Testis (tissue), 3 donors: Measurements from ENCODE around the gene AKAP12. TPM values are rescaled to one million over a fixed set of nuclear protein-coding genes. Genes with fewer than 3 reads are reported as not detected.

Source experiments
- DNase-seq: peaks from one replicate; pipeline ENCODE4 v3.0.0-alpha.2; 2019
- H3K27ac ChIP-seq, 2 donors: fragments of 200-600 bp; sonication (generic); one replicate each; pipeline ENCODE4 v1.5.1; 2019
- H3K27me3 ChIP-seq: fragments of 200-600 bp; sonication (generic); one replicate; pipeline ENCODE4 v1.5.1; 2019
- H3K36me3 ChIP-seq: fragments of 200-600 bp; sonication (generic); one replicate; pipeline ENCODE4 v1.5.1; 2017; ENCODE audit warnings: low read depth; ENCODE audit errors: missing control alignments
- H3K4me1 ChIP-seq: fragments of 200-600 bp; sonication (generic); one replicate; pipeline ENCODE4 v1.5.1; 2019
- H3K4me3 ChIP-seq, 2 donors: fragments of 200-600 bp; sonication (generic); one replicate each; pipeline ENCODE4 v1.5.1; 2017 to 2019
- H3K9me3 ChIP-seq: fragments of 200-600 bp; sonication (generic); one replicate; pipeline ENCODE4 v1.5.1; 2017
- CTCF ChIP-seq, 3 experiments: fragments of 450-650 bp in 2 of 3; fragments of 200-600 bp in 1 of 3; sonication (generic) in 1 of 3; IDR thresholded peaks; one replicate each; pipeline ENCODE4 v1.5.1; 2016 to 2019; ENCODE audit warnings: antibody characterized with exemption in 3 of 3, mild to moderate bottlenecking in 2 of 3, moderate library complexity in 1 of 3
- POLR2A ChIP-seq: fragments of 450-650 bp; IDR thresholded peaks from one replicate; pipeline ENCODE4 v1.6.1; 2017; ENCODE audit warnings: antibody characterized with exemption, mild to moderate bottlenecking, moderate library complexity
- WGBS, 2 donors: methylation state at CpG; one replicate each; pipeline ENCODE4 v1.1.5; 2018; 5-methylcytosine and 5-hydroxymethylcytosine counted together
- intact Hi-C: fragments of 100-400 bp; cut with DNase I; formaldehyde crosslinking; loops from one replicate; pipeline ENCODE4 v1.15.1; 2023; ENCODE audit warnings: low total_unique reads
- polyA plus RNA-seq: library from polyadenylated mRNA; stranded (reverse); fragments of 350-450 nt; fragmentation: Illumina TruSeq; extraction: RNeasy Lipid Tissue Mini Kit (QIAGEN cat#74804); gene quantifications from one replicate; pipeline ENCODE4 v1.2.3, GENCODE V29; 2014; ENCODE audit warnings: low read depth, low replicate concordance; ENCODE audit not compliant: insufficient read depth
- total RNA-seq, 2 donors: library from RNA; depleted of rRNA; stranded (reverse); fragments of >200 nt; gene quantifications; one replicate each; pipeline ENCODE4 v1.2.3, GENCODE V29; 2016

Gene AKAP12
- total and polyA plus RNA-seq, 3 donors from 2014 or later, result 244 to 287 (median 280) TPM

DNA sequence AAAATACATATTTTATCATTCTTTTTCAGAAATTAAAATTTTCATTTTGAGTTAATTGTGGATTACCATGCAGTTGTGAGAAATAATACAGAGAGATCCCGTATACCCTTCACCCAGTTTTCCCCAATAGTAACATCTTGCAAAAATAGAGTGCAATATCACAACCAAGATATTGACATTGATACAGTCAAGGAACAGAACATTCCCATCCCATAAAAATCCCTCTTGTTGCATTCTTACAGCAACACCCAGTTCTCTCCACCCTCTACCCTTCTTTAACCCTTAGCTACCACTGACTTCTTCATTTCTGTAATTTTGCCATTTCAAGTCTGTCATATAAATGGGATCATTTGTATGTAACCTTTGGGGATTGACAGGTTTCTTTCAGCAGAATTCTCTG, 6.9 kb upstream of the AKAP12 start:
- no peak overlapping the region for H3K4me3 ChIP-seq
- no peaks in the 10 kb centered on the region for H3K27me3 ChIP-seq
- H3K36me3 ChIP-seq, result no peaks in the 10 kb centered on the region
- peak overlapping the region; percentile 48 to 59 for H3K27ac ChIP-seq
- H3K4me1 ChIP-seq, result peaks cover 14% of the 10 kb centered on the region
- 33 to 41% methylated on average over 1 of the region's 1 CpG for WGBS, 2 donors
- TF ChIP-seq CTCF (IDR thresholded peaks at IDR 0.05) (no peak), POLR2A (no peak)
- DNase-seq, result no peak
- no peaks in the 10 kb centered on the region for H3K9me3 ChIP-seq
- intact Hi-C loops, result no loop called here

DNA sequence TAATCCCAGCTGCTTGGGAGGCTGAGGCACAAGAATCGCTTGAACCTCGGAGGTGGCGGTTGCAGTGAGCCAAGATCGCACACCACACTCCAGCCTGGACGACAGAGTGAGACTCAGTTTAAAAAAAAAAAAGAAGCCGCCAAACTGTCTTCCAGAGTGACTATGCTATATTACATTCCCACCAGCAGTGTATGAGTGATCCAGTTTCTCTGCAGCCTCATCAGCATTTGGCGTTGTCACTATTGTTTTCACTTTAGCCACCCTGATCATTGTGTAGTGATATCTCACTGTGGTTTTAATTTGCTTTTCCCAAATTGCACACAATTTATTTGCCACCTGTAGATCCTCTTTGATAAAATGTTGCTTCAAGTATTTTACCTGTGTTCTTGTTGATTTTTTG, 6.0 kb upstream of the AKAP12 start:
- Histone ChIP-seq H3K4me1 (peaks cover 14% of the 10 kb centered on the region), H3K4me3 (no peak overlapping the region), H3K9me3 (no peaks in the 10 kb centered on the region), H3K36me3 (no peaks in the 10 kb centered on the region), H3K27me3 (no peaks in the 10 kb centered on the region), H3K27ac (peak overlapping the region; percentile 48 to 59)
- no peak for TF ChIP-seq CTCF (IDR thresholded peaks at IDR 0.05)
- no peak for TF ChIP-seq POLR2A
- no peak for DNase-seq
- intact Hi-C loops, result no loop called here
- WGBS, 2 donors, result 90 to 91% methylated on average over 7 of the region's 7 CpGs

DNA sequence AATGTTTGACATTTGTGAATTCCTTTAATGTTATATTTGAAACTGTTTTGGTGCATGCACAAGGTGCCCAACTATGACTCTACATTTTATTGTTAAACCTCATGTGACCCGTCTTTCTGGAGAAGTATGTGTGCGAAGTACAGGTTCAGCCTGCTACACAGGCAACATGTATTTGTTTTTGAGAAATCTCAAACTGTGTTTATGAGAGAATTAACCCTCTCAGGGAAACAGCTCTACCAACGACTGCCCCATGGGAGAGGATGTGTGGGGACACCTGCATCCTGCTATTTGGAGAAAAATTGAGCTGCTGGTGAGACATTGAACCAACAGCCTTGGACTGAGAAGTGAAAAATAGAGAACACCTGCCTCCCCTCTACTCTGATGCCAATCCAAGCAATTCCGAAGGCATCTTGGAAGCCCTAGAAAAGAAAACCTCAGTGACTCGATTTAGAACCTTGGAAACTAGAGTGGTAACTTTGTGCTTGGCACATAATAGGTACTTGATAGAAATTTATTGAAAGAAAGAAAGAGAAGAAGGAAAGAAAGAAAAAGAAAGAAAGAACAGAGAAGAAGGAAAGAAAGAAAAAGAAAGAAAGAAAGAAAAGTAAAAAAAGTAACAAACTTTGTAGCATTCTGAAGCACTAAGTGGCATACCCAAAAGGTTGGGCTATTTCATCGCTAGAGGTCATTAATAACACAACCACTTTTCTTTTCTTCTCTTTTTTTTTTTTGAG, 2.9 kb upstream of the AKAP12 start:
- intact Hi-C loops, result no loop called here
- Histone ChIP-seq H3K27ac (peak overlapping the region; percentile 77 to 94), H3K4me3 (no peak overlapping the region), H3K36me3 (no peaks in the 10 kb centered on the region), H3K9me3 (no peaks in the 10 kb centered on the region), H3K27me3 (no peaks in the 10 kb centered on the region), H3K4me1 (peaks cover 22% of the 10 kb centered on the region)
- DNase-seq, result no peak
- TF ChIP-seq POLR2A, result no peak
- TF ChIP-seq CTCF (IDR thresholded peaks at IDR 0.05), result no peak
- whole genome bisulfite sequencing, 2 donors, result 70 to 79% methylated on average over 6 of the region's 6 CpGs

DNA sequence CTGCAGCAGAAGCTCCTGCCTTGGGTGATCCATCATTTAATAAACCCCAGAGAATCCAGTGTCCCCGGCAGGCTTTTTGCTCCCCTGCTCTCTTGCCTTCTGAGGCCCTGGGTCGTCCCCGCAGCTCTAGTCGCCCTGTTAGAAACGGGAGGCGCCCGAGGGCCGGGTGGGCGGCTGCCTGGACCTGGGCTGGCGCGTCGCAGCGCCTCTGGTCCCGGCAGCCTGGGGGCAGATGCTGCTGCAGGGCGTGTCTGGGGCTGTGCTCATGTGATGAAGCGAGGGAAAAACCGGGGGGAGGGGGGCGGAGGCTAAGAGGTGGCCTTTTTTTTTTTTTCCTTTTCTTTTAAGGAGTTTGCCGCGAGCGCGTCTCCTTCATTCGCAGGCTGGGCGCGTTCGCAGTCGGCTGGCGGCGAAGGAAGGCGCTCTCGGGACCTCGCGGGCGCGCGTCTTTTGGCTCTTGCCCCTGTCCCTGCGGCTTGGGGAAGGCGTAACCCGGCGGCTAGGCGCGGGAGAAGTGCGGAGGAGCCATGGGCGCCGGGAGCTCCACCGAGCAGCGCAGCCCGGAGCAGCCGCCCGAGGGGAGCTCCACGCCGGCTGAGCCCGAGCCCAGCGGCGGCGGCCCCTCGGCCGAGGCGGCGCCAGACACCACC, 394 bp downstream of the AKAP12 start:
- Histone ChIP-seq H3K4me1 (peaks cover 18% of the 10 kb centered on the region), H3K27me3 (no peaks in the 10 kb centered on the region), H3K36me3 (no peaks in the 10 kb centered on the region), H3K27ac (peak overlapping the region; percentile 90 to 94), H3K9me3 (no peaks in the 10 kb centered on the region), H3K4me3 (peak overlapping the region; percentile 78 to 84)
- DNase-seq, result peak; percentile 94
- TF ChIP-seq CTCF (IDR thresholded peaks at IDR 0.05), result no peak
- peak; percentile 27 for TF ChIP-seq POLR2A
- intact Hi-C loops, result no loop called here
- 0% methylated on average over 28 to 37 of the region's 60 CpGs for WGBS, 2 donors
